GM18519 (cell line): ENCODE results near the gene C10orf95.

Experiments used
- ATAC-seq: cut with Tn5 transposase; IDR thresholded peaks from one replicate; pipeline ENCODE4 v1.9.1; 2021; ENCODE audit warnings: mild to moderate bottlenecking, moderate library complexity; ENCODE audit not compliant: unreplicated experiment, low FRiP score

Gene C10orf95

DNA sequence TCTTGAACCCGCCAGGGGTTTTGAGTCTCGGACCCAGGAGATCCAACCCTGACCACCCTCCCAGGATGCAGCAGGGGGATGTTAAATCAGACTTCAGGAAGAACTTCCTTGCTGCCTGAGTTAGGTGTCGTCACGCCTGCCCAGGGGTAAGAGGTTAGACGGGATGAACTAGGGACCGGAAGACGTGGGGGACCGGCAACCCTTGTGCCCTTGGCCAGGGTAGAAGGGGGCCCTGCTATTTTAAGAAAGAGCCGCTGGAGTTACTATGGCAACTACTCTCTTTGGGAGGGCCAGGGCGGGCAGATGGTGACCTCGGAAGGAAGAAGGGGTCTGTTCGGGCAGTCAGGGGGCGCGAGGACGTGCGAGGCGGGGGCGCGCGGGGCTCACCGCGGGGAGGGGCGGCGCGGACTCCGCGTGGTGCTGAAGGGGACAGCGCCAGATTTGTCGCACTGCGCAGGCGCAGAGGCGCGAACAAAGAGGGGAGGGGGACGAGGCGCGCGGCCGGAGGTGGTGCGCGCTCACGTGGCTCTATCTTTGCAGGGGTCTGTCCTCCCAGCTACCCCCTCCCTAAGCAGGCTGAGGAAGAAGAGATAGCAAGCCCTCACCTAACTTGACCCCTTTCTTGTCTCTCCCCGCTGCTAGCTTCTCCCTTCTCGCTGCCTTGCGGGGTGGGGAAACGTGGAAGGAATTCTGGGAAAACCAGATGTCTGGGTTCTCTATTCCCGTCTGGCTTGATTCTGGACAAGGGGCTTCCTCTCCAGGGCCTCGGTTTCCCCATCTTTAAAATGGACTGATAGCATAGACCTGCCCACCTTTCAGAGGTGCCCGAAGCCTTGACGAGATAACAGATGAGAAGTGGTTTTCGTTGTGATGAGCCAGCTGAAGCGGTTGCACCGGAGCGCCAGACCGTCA, 31.8 kb downstream of the C10orf95 start:
- ATAC-seq = no peak

DNA sequence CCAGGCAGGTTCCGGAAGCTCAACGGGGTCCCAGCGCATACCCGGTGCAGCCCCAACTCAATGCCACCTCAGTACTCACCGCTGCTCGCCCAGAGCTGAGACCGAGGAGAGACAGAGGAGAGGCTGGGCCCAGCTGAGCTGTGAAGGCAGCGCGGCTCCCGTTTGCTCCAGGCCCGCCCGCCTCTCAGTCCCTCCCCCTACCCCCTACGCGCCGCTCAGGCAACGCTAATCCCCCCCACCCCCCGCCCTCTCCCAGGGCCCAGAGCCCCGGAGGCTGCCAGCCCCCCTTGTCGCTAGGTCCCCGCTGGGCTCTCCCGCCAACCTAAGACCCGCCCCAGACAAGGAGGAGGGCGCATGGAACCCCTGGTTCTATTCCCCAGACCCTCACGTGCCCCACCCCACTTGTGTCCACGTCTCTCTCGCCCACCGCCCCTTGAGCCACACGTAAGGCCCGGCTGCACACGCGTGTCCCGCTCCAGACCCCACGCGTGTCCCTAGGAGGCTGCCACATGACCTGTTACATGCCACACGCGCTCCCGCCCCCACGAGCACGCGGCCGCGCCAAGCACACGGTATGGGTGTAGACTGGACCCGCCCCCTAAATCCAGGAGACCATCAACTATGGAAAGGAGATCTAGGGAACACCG, 32.6 kb downstream of the C10orf95 start, which contains the start of gene PSD:
Gene PSD, minus strand, starts transcription at position 164 of the 647 bp plus-strand sequence. CDS start 1,747 bp downstream, outside the sequence.
- ATAC-seq = no peak

DNA sequence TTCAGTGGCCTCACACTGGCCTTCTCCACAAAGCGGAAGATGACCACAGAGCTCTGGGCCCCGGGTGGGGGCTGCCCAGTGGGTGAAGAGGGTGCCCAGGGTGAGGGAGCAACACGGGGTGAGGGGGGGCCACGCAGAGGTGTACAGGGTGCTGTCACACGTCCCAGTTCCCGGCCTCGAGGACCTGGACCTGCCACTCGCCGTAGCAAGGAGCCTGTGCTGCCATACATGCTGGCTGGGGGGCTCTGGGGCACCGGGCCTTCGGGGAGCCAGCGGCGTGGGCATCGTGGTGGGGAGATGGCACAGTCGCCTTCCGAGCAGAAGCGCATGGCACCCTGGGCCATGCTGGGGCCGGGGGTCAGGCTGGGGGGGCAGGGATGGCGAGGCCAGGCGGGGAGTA, 34.6 kb downstream of the C10orf95 start:
- no peak for ATAC-seq

DNA sequence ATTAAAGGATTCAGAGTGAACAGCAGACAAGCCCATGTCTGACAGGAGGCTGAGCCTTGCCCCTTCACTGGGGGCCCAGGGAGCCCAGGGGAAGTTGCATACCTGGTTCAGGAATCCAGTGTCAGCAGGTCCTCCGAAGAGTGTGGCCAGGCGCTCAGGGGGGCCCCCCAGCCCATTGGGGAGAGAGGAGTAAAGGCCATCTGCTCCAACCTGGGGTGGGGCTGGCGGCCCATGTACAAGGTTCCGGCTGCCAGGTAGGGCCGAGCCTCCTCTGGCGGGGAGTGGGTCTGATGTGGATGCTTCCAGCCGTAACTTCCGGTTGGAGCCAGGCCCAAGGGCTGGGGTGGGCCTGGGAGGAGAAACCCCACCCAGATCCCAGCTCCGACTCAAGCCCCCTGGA, 35.1 kb downstream of the C10orf95 start:
- no peak for ATAC-seq

DNA sequence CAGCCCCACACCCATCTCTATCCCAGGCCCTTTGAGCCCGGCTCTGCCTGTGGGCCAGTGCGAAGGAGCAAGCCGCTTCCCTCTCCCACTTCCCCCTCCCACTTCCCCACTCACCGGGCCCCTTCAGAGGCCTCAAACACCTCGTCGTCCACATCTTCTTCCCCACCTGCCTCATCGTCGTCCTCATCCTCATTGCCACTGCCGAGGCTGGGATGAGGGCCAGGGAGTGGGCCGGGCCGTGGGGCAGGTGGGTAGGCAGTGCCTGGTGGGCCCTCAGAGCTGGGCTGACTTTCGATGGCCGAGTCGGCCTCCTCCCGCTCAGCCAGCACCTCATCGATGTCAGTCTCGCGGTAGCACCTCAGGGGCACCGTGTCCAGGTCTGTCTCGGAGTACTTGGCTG, 36.6 kb downstream of the C10orf95 start:
- ATAC-seq = no peak

DNA sequence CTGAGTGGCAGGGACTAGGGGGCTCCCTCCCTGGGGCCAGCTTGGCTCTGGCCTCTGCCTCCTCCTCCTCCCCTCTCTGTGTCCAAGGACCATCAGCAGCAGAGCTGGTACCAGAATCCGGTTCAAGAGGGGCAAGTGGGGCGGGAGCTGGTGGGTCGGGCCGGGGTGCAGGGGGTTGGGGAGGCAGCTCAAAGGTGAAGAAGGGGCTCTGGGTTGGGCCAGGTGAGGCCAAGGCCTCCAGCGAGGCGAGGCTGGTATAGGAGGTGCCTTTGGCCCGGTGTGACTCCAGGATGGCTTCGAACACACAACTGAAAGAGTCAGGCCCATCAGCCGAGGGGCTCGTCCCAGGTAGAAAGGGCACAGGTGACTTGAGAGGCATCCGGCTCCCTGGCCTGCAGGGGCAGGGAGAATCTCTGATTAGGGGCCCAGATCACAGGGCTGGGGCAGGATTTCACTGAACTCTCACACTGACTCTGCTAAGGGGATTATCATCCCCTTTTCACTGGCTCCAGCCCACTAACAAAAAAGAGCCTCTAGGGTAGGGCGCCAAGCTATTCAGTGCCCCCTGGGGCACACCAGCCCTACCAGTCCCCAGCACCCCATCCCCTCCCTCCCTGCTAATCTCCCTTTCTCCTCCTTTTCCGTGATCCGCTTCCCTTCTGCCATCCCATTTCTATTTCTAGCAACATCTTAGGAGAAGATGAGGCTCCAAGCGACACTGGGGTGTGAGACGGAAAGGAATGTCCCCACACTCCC, 37.4 kb downstream of the C10orf95 start:
- no peak for ATAC-seq

DNA sequence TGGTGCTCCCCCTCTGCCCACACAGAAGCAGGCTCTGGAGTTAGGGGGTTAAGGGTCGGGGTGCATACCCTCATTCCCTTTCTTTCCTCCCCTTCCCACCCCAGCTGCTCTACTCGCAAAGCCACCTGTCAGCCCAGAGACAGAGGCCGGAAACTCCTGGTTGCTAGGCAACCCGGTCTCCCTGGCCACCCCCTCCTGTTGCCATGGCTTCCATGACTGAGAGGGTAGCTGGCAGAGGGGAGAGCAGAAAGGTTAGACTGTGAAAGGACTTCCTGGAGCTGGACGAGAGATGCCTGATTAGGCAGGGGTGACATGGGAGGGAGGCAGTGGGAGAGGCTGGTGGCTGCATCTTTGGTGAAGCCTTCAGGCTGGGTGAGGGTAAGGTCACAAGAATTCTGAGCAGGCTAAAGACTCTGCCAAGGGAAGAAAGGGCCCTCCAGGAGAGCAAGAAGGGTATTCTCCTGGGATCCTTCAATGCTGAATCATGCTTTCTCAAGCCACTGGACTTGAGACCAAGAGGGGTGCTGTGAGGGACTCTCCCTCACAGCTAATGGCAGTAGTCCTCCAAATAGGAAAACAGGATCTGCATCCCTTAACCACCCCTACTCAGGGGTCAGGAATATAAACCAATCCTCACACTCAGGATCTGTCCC, 38.2 kb downstream of the C10orf95 start:
- ATAC-seq = no peak

DNA sequence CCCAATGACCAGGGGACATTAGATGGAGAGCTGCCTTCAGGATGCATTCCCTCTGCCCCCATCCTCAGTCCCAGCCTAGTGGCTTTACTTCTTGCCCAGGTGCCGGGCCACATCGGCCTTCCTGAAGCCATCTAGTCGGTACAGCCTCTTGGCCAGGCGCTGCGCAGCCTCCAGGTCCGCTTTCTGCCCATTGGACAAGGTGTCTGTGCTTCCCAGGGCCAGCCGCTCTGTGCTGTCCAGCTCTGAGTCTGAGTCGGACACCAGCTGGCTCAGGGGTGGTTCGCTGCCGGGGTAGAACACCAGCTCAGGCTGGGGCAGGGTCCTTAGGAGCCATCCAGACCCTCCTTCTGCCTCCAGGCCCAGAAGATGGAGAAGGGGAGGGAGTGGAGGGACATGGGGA, 39.0 kb downstream of the C10orf95 start:
- ATAC-seq = no peak

DNA sequence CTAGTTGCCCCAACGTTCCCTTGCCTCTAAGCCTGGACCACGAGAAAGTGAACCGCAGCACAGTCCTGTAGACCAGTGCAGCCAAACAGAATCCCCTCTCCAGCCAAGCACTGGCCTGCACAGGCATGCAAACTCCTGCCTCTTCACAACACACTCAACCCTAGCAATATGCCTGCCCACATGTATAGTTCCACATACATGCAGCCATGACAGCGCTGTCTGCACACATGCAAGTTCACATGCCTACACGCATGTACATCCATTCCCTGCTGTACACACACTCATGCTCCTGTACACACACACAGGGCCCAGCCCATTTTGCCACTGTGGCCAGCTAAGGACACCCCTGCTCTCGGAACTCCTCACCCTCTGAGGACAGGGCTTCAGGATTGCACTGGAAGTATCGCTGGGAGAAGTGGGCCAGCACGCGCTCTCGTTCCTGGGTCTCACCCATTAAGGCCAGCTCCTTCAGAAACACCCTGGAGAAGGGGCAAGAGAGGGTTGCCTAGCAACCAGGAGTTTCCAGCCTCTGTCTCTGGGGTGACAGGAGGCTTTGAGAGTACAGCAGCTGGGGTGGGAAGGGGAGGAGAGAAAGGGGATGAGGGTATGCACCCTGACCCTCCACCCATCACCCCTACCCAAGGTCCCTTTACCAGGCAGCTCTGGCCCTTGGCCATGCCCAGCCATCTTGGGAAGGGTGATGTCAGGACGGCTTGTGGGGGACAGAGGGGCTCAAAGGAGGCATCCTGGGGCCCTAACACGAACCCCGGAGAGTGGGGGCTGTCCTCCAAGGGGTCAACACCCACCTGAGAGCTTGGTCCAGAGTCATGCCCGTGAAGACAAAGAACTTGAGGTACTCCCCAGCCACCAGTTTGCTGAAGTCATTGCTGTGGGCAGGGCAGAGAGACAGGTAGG, 39.7 kb downstream of the C10orf95 start:
- no peak for ATAC-seq

DNA sequence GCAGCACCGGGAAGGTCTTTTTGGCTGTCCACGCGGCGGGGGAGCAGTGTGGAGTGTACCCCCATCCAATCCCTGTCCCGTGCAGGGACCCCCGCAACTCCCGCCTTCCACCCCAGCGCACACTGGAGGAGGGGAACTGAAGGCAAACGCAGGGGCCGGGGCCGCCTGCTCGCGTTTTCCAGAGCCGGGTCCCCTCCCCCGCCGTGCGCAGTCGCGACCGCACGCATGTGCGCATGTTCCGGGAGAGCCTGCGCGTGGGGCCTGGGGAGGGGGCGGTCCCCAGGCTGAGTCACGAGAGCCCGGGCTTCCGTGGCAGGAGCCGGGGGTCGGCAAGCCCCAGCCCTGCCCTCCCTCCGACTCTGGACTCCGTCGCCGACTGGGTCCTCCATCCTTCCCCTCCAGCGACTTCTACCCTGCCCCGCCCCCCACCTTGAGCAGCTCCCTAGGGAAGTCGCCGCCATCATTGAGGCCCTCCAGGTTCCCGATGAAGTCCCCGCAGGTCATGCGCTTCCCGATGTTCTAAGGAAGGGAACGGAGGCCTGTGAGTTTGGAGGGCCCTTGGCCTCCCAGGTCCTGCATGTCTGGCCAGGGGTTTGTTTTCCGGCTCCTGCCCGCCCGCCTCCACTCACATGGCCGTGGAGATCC, 40.8 kb downstream of the C10orf95 start:
- no peak for ATAC-seq

DNA sequence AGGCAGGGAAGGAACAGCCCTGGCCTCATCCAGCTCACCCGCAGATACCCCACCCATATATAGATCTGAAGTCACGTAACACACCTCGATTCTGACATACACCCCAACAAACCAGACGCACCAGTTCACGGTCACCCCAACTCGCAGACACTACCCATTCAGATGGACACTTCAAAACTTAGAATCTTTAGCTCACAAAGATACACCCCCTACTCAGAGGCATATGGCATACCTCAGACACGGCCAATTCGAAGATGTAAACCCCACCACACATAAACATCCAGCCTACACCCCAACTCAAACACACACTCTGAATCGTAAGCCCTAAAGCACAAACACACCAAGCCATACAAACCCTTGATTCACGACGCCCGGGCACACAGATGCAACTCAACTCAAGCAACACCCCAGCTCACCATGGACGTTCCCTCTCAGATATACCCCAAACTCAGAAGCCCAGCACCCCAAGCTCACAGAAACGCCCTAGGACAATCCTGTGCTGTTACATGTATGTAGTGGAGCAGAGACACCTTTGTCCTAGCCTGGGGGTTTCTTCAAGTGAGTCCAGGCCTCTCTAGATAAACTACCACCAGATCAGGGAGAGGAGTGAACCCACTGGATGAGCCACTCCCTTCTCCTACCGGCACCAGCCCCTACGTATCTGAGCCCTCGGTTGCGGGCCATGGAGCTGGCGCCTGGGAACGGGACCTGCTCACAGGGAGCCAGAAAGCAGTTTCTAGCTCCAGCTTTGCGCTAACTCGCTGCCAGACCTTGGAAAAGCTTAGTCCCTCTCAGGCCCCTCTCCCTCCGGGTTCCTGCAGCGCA, 41.5 kb downstream of the C10orf95 start:
- ATAC-seq = no peak

DNA sequence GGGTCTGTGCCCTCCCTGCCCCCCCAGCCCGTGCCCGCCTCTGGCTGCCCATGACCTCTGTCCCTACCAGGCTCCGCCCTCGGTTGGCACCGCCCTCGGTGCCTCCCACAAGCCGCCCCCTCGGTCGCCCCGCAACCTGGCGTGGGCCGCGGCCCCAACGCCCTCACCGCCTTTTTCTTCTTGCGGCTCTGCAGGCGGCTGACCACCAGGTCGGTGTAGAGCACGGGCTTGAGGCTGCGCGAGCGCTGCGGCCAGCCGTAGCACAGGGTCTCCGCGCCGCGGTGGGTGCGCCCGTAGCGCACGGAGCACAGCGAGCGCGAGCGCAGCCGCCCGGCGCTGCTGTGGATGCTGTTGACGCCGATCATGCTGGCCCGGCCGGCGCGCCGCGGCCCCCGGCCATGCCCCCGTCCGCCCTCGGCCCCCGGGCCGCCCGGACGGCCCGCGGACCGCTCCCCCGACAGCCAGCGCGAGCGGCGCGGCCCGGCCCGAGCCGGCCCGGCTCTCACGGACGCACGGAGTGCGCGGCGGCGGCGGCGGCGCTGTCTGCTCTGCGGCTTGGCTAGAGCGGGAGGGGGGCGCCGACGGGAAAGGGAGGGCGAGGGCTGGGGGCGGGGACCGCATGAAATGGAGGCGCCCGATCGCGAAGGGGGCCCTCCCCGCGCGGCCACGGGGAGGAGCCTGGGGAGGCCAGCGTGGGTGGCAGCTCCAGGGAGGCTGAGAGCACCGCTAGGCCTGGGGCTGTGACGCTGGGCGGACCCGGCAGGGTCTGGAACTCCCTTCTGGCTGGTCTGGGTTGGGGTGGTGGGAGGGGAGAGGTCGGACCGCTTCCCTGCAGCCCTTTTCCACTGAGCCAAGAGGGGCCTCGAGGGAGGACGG, 42.4 kb downstream of the C10orf95 start:
- no peak for ATAC-seq

DNA sequence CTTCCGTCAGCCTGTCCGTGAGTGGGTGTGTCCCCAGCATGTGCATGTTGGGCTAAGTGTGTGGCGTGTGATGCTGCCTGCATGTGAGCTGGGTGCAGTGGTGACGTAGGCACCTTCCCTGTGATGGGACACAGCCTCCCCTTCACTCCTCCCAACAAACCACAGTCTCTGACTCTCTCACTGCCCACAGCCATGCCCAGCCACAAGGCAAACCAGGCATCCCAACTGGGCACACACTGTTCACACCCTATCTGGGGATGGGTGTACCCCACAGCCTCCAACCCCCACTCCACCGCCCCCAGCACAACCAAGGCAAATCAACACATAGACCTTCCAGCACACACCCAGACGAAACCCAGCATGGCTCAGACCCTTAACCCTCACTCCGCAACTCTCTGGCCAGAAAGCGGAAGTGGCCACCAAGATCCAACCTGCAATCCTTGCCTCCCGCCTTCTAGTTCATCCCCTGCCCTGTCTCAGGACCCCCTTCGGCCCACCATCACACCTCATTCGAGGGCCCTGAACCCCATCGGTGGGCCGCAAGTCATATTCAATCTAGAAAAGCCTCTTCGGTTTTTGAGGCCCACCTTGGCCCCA, 43.1 kb downstream of the C10orf95 start:
- ATAC-seq = no peak

DNA sequence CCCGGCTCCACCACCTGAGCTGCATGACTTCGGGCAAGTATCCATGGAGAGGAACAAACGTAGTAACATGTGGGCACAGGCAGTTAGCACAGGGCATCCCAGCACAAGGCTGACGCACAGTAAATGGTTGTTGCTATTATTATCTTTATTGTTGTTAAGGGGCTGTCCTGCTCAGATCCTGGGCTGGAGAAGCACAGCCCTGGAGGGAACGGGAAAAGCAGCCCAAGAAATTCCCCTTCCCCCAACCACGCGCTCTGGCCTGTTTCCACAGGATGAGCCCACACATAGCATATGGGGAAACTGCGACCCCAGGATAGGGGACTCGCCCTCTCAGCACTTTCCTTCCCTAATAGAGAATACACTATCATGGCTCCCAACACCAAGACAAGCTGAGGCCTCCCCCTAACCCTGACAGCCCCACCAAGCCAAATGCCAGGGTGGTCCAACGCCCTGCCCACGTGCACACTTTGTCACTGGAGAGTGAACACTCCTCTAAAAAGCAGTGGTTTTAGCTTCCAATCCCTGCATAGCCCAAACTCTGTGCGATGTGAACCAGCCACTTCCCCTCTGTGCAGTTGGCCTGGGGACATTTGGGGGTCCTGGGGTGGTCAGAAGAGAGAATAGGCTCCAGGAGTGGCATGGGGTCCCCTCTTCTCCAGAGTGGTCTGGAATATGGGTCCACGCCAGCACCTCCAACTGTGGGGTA, 43.8 kb downstream of the C10orf95 start:
- ATAC-seq = no peak

DNA sequence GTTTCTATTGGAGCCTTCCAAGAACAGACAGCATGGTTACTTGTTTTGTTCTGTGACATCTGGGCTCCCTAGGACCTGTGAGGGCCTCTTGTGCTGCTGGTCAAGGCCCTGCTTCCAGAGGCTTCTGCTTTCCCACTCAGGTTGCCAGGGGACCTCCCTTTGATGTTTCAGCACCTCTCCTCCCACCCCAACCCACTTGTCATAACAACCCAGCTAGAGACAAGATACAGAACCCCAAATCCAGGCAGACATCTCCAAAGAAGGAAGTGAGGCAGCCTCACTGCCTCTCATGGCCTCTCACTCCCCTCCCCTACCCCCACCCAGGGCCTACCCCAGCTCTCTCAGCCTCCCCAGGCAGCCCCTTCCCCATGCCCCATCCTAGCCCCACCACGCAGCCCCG, 44.5 kb downstream of the C10orf95 start:
- no peak for ATAC-seq

DNA sequence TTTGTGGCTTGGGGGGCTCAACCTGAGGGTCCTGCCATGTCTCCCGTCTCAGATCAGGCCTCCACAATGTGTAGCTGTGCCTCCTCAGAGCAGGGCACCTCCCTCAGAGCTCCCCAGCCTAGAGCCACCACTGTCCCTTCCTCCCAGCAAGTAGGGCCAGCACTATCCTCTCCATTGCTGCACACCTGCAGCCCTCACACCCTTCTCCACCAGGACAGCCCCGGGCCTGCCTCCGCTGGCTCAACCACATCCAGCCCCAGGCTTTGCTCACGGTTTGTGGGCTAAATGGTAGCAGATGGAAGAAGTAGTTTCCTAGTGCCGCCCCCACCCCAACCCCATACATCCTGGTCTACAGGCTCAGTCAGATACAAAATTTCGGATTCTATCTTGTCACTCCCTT, 45.7 kb downstream of the C10orf95 start:
- ATAC-seq = no peak
